Activated CD4-positive, alpha-beta T cell treated with anti-CD3 and anti-CD28 coated beads for 4 hours (primary cell): ENCODE data around the gene LGALSL.

Experiments used
- DNase-seq, 2 donors: peaks; one replicate each; pipeline ENCODE4 v3.0.0-alpha.2; 2020

LGALSL gene

DNA sequence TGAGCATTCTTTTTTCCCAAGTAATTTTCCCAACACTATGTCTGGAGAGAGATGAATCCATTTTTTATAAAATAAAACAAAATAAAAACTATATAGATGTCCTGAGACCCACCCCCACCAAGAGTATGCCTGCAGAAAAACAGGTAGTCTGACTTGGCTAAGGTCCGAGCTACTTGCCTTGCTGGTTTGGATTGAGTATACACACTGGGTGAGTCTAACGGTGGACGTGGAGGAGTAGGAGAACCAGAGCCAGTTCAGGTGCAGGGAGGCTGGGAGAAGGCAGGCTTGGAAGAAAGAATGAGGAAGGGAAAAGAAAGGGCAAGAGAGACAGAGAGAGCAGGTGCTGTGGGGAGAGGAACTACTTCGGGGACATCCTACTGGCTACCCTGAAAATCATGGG lies 48.9 kb downstream of the LGALSL start:
- no peak for DNase-seq

- DNase-seq, result no peak
Observed at GRCh38 chr2:64504774-64505720, 51.1 kb downstream of the LGALSL start.

- DNase-seq, result no peak
Observed at GRCh38 chr2:64506686-64507085, 52.7 kb downstream of the LGALSL start.
